ENCODE results near the gene RBM6.

DNA sequence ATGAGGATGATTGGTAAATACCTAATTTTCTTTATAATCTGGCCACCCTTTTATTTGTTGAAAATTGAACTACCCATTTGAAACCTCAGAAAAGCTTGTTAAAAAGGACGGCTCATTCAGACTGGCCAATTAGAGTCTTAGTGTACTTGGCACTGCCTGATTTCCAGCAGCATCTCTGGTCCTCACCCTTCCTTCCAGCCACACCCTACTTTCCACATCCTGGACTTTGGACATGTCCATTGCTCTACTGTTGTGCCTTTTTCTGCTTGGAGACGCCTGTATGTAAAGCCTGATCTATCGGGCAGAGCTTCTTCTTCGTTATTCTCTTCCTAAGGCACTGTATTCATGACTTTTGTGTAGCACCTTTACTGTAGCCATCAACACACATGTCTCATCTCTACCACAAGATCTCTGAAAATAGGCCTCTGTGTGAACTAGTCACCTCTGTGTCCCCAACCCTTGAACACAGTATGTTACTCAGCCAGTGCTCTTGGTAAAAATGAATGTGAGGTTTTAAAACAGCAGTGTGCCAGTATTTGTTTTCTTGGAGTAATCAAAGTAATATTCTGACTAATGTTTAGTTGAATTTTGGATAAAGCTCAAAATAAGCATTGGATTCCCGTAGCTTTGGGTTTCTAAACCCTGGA lies 155.5 kb downstream of the RBM6 start:
- TF ChIP-seq, protein P1, sequence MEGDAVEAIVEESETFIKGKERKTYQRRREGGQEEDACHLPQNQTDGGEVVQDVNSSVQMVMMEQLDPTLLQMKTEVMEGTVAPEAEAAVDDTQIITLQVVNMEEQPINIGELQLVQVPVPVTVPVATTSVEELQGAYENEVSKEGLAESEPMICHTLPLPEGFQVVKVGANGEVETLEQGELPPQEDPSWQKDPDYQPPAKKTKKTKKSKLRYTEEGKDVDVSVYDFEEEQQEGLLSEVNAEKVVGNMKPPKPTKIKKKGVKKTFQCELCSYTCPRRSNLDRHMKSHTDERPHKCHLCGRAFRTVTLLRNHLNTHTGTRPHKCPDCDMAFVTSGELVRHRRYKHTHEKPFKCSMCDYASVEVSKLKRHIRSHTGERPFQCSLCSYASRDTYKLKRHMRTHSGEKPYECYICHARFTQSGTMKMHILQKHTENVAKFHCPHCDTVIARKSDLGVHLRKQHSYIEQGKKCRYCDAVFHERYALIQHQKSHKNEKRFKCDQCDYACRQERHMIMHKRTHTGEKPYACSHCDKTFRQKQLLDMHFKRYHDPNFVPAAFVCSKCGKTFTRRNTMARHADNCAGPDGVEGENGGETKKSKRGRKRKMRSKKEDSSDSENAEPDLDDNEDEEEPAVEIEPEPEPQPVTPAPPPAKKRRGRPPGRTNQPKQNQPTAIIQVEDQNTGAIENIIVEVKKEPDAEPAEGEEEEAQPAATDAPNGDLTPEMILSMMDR (IDR thresholded peaks at IDR 0.05; ENCODE audit: insufficient read depth, low read depth, low read length): no peak
- TF ChIP-seq EZH2 (IDR thresholded peaks at IDR 0.05; ENCODE audit: insufficient read depth, low read length): no peak

Measured in astrocyte (in vitro differentiated cells and primary cell).